Ectodermal cell (in vitro differentiated cells): ENCODE measurements around the gene AUH.

Experiments used
- H3K27ac ChIP-seq: 2 replicates; pipeline ENCODE4 v1.7.0; 2013; ENCODE audit warnings: mild to moderate bottlenecking, low read depth, low read length; ENCODE audit not compliant: insufficient read depth, poor library complexity, severe bottlenecking
- H3K27me3 ChIP-seq: 2 replicates; pipeline ENCODE4 v1.7.0; 2013; ENCODE audit warnings: mild to moderate bottlenecking, low read length; ENCODE audit not compliant: insufficient read depth, control insufficient read depth, poor library complexity, severe bottlenecking
- H3K36me3 ChIP-seq: one replicate; pipeline ENCODE4 v1.7.0; 2013; ENCODE audit warnings: low read length; ENCODE audit not compliant: control insufficient read depth, insufficient read depth
- H3K4me1 ChIP-seq: one replicate; pipeline ENCODE4 v1.7.0; 2013; ENCODE audit warnings: low read length; ENCODE audit not compliant: control insufficient read depth, insufficient read depth
- H3K4me3 ChIP-seq: 2 replicates; pipeline ENCODE4 v1.7.0; 2013; ENCODE audit warnings: low read depth, low read length, control low read depth; ENCODE audit not compliant: insufficient read depth
- H3K9me3 ChIP-seq: 2 replicates; pipeline ENCODE4 v1.7.0; 2013; ENCODE audit warnings: mild to moderate bottlenecking, low read length, moderate library complexity; ENCODE audit not compliant: control insufficient read depth
- WGBS, 2 experiments: methylation state at CpG; one replicate each; pipeline ENCODE4 v1.1.7; 2013; ENCODE audit warnings: missing lambda C conversion rate in 2 of 2; 5-methylcytosine and 5-hydroxymethylcytosine counted together

Gene AUH

GRCh38 chr9:91243029-91243428 lies 118.7 kb downstream of the AUH start:
- no peaks in the 10 kb centered on the region for H3K36me3 ChIP-seq
- 85 to 92% methylated on average over 2 of the region's 2 CpGs for WGBS, 2 experiments
- no peak overlapping the region for H3K4me3 ChIP-seq
- no peaks in the 10 kb centered on the region for H3K27me3 ChIP-seq
- H3K27ac ChIP-seq: no peak overlapping the region
- H3K4me1 ChIP-seq: peaks cover 21% of the 10 kb centered on the region
- H3K9me3 ChIP-seq: no peaks in the 10 kb centered on the region

DNA sequence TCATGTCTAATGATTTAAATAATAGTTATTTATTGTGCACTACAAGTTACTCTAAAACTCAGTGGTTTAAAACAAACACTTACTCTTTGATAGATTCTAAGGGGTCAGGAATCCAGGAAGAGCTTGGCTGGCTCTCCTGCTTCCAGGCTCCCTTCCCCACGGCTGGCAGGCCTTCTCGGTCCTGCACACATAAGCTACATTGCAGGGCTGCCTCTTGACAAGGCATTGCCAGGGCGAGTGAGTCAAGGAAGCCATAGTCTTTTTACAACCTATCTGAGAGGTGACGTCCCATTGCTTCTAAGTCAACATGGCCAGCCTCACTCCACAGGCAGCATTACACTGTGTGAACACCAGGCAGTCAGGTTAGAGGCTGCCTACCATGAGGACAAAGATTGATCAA lies 119.8 kb downstream of the AUH start:
- no peak overlapping the region for H3K27ac ChIP-seq
- H3K27me3 ChIP-seq: no peaks in the 10 kb centered on the region
- peaks cover 14% of the 10 kb centered on the region for H3K4me1 ChIP-seq
- WGBS, 2 experiments: 86 to 87% methylated on average over 4 of the region's 4 CpGs
- H3K36me3 ChIP-seq: no peaks in the 10 kb centered on the region
- no peaks in the 10 kb centered on the region for H3K9me3 ChIP-seq
- H3K4me3 ChIP-seq: no peak overlapping the region

DNA sequence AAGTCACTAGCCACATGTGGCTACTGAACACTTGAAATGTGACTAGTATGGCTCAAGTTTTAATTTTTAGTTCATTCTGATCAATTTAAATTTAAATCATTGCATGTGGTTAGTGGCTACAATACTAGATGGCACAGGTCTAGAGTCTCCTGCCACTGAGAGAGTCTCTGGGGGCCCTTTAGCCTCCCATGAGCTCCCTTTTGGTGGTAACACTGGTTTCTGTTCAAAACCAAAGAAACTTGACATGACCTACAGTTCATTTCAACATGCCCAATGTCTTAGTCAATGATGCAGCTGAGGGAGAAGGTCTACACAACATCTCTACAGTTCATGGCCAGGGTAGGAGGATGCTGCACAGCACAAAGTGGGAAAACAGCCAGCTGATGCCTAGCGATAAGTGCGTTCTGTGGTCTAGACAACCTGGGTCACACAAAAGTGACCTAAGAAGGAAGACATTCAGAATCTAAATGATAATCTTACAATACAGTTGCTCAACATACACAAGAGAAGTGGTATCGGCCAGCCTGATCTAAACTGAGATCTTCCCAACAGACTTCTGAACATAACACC lies 121.0 kb downstream of the AUH start:
- Histone ChIP-seq H3K9me3 (no peaks in the 10 kb centered on the region), H3K36me3 (no peaks in the 10 kb centered on the region), H3K27me3 (no peaks in the 10 kb centered on the region), H3K27ac (no peak overlapping the region), H3K4me1 (peaks cover 1% of the 10 kb centered on the region), H3K4me3 (no peak overlapping the region)
- 94 to 100% methylated on average over 3 of the region's 3 CpGs for WGBS, 2 experiments

- Histone ChIP-seq H3K27me3 (no peaks in the 10 kb centered on the region), H3K4me1 (no peaks in the 10 kb centered on the region), H3K27ac (no peak overlapping the region), H3K36me3 (no peaks in the 10 kb centered on the region), H3K4me3 (no peak overlapping the region), H3K9me3 (no peaks in the 10 kb centered on the region)
- WGBS, 2 experiments: 84 to 85% methylated on average over 4 of the region's 5 CpGs
These were observed 122.2 kb downstream of the AUH start for GRCh38 chr9:91239367-91240111.

DNA sequence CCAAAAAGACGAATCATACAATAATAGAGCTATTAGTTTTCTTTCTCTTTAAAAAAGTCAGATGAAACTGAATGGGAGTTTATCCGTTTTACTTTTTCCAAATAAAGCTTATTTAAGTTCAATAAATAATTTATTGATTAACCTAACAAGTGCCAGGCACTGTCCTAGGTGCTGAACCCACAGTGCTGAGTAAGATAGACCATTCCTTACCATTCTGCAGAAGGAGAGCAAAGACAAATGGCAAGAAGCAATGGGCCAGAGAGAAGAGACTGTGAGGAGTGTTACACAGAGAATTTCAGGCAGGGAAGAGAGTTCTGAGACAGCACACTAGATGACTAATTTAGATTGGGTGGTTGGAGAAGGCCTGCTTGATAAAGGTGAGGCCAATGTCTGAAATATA lies 127.2 kb downstream of the AUH start:
- Histone ChIP-seq H3K36me3 (no peaks in the 10 kb centered on the region), H3K9me3 (no peaks in the 10 kb centered on the region), H3K27ac (no peak overlapping the region), H3K4me1 (no peaks in the 10 kb centered on the region), H3K4me3 (no peak overlapping the region), H3K27me3 (no peaks in the 10 kb centered on the region)
- WGBS, 2 experiments: no CpG with 5 or more reads among the region's 2 CpGs

DNA sequence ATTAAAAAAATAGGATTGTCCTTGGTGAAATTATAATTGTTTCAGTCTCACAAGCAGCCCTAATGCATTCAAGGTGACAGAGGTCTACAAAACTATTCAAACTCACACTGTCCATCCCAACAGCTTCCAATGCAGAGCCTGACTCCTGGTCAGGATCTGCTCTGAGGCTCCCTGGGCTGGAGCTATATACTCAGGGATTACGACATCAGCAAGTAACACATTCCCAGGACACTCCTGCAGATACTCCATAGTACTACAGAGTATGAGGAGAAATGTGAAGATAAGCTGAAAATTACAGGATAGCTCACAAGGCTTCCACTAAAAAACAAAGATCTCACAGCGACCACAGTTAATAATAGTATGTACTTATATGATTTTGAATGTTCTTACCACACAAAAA lies 130.1 kb downstream of the AUH start:
- H3K27me3 ChIP-seq: no peaks in the 10 kb centered on the region
- no peak overlapping the region for H3K27ac ChIP-seq
- WGBS, 2 experiments: 100% methylated on average over 1 of the region's 2 CpGs; no CpG with 5 or more reads in 1 of the 2 experiments
- no peak overlapping the region for H3K4me3 ChIP-seq
- H3K4me1 ChIP-seq: no peaks in the 10 kb centered on the region
- no peaks in the 10 kb centered on the region for H3K36me3 ChIP-seq
- H3K9me3 ChIP-seq: no peaks in the 10 kb centered on the region

DNA sequence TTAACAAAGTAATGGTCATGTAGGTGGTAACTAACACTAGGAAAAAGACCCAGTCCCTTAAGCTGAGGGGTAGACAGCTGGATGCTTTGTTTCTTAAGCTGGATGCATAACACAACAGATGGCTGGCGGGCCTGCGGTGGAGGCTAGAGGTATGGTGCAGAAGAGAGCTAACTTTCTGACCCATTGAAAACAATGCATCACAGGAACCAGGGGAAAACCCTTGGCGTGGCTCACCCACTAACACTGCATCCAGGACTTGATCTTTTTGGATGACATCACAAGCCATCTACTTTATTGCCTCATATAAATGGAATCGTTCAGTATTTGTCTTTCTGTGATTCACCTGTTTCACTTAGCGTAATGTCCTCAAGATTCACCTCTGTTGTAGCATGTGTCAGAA lies 138.7 kb downstream of the AUH start:
- Histone ChIP-seq H3K27ac (no peak overlapping the region), H3K36me3 (no peaks in the 10 kb centered on the region), H3K9me3 (no peaks in the 10 kb centered on the region), H3K4me1 (no peaks in the 10 kb centered on the region), H3K4me3 (no peak overlapping the region), H3K27me3 (no peaks in the 10 kb centered on the region)
- WGBS, 2 experiments: 90 to 93% methylated on average over 5 of the region's 5 CpGs

GRCh38 chr9:91222457-91222856 lies 139.3 kb downstream of the AUH start:
- Histone ChIP-seq H3K4me1 (no peaks in the 10 kb centered on the region), H3K36me3 (no peaks in the 10 kb centered on the region), H3K27ac (no peak overlapping the region), H3K27me3 (no peaks in the 10 kb centered on the region), H3K9me3 (no peaks in the 10 kb centered on the region), H3K4me3 (no peak overlapping the region)
- 93 to 98% methylated on average over 6 of the region's 6 CpGs for WGBS, 2 experiments

DNA sequence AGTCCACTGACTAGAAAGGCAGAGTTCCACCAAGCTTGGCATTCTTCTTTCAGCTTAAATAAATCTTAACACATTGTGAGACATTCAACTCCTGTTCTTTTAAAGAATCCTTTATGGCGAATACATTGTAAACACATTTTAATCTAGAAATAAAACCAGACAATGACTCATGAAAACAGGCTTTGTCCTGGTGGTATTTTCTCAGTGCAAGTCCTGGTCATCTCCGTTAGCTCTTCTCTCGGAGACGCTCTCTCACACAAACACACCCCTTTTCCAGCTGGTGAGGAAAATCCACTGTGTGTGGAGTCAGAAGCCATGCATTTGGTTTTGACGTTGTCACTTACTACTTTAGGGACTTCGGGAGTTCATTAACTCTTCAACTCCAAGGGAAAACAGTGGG lies 140.4 kb downstream of the AUH start:
- Histone ChIP-seq H3K27ac (no peak overlapping the region), H3K27me3 (no peaks in the 10 kb centered on the region), H3K4me1 (no peaks in the 10 kb centered on the region), H3K9me3 (no peaks in the 10 kb centered on the region), H3K36me3 (no peaks in the 10 kb centered on the region), H3K4me3 (no peak overlapping the region)
- 95 to 96% methylated on average over 6 of the region's 6 CpGs for WGBS, 2 experiments

- 92 to 93% methylated on average over 12 of the region's 12 CpGs for WGBS, 2 experiments
- H3K4me3 ChIP-seq: no peak overlapping the region
- no peaks in the 10 kb centered on the region for H3K4me1 ChIP-seq
- no peak overlapping the region for H3K27ac ChIP-seq
- no peaks in the 10 kb centered on the region for H3K9me3 ChIP-seq
- no peaks in the 10 kb centered on the region for H3K27me3 ChIP-seq
- H3K36me3 ChIP-seq: no peaks in the 10 kb centered on the region
These were observed 141.1 kb downstream of the AUH start for GRCh38 chr9:91220491-91221135.
